ENCODE results near the gene GDPGP1.

GRCh38 chr15:90232941-90233386, 1.0 kb upstream of the GDPGP1 start:
- TF ChIP-seq EZH2 (IDR thresholded peaks at IDR 0.05; ENCODE audit: borderline replicate concordance, insufficient read depth, low read length, poor library complexity, severe bottlenecking) (no peak), CTCF (IDR thresholded peaks at IDR 0.05; ENCODE audit: poor library complexity, severe bottlenecking) (peak; percentile 53), REST (IDR thresholded peaks at IDR 0.05; ENCODE audit: borderline replicate concordance) (no peak), EP300 (conservative IDR thresholded peaks at IDR 0.05; ENCODE audit: poor library complexity, severe bottlenecking) (no peak), POLR2AphosphoS5 (IDR thresholded peaks at IDR 0.05) (no peak)

All from neural cell (in vitro differentiated cells).